ENCODE data around the gene PLCG2.

Gene PLCG2

GRCh38 chr16:81816351-81816750 lies 37.3 kb downstream of the PLCG2 start:
- no peak for DNase-seq (ENCODE audit: low spot score)

GRCh38 chr16:81816793-81817210 lies 37.7 kb downstream of the PLCG2 start:
- DNase-seq (ENCODE audit: low spot score) = no peak

- DNase-seq (ENCODE audit: low spot score) = no peak
Observed at GRCh38 chr16:81817296-81817695, 38.2 kb downstream of the PLCG2 start.

GRCh38 chr16:81817789-81818567 lies 38.9 kb downstream of the PLCG2 start:
- DNase-seq (ENCODE audit: low spot score) = no peak

- DNase-seq (ENCODE audit: low spot score) = no peak
Observed at GRCh38 chr16:81818568-81818896, 39.4 kb downstream of the PLCG2 start.

GRCh38 chr16:81818905-81819304 lies 39.8 kb downstream of the PLCG2 start:
- no peak for DNase-seq (ENCODE audit: low spot score)

- no peak for DNase-seq (ENCODE audit: low spot score)
Observed at GRCh38 chr16:81821436-81822128, 42.5 kb downstream of the PLCG2 start.

- DNase-seq (ENCODE audit: low spot score) = no peak
Observed at GRCh38 chr16:81823111-81823510, 44.0 kb downstream of the PLCG2 start.

- no peak for DNase-seq (ENCODE audit: low spot score)
Observed at GRCh38 chr16:81823734-81824133, 44.6 kb downstream of the PLCG2 start.

- DNase-seq (ENCODE audit: low spot score) = no peak
Observed at GRCh38 chr16:81826523-81826922, 47.4 kb downstream of the PLCG2 start.

GRCh38 chr16:81830845-81831540 lies 51.9 kb downstream of the PLCG2 start:
- no peak for DNase-seq (ENCODE audit: low spot score)

GRCh38 chr16:81831722-81832126 lies 52.6 kb downstream of the PLCG2 start:
- DNase-seq (ENCODE audit: low spot score) = no peak

- no peak for DNase-seq (ENCODE audit: low spot score)
Observed at GRCh38 chr16:81832801-81833547, 53.9 kb downstream of the PLCG2 start.

- DNase-seq (ENCODE audit: low spot score) = no peak
Observed at GRCh38 chr16:81833751-81834150, 54.7 kb downstream of the PLCG2 start.

- no peak for DNase-seq (ENCODE audit: low spot score)
Observed at GRCh38 chr16:81834868-81835267, 55.8 kb downstream of the PLCG2 start.

GRCh38 chr16:81836279-81837054 lies 57.4 kb downstream of the PLCG2 start:
- DNase-seq (ENCODE audit: low spot score) = no peak

GRCh38 chr16:81837312-81837751 lies 58.2 kb downstream of the PLCG2 start:
- DNase-seq (ENCODE audit: low spot score) = no peak

GRCh38 chr16:81838794-81839193 lies 59.7 kb downstream of the PLCG2 start:
- DNase-seq (ENCODE audit: low spot score) = no peak

GRCh38 chr16:81841722-81842121 lies 62.6 kb downstream of the PLCG2 start:
- DNase-seq (ENCODE audit: low spot score) = no peak

GRCh38 chr16:81842564-81843242 lies 63.6 kb downstream of the PLCG2 start:
- no peak for DNase-seq (ENCODE audit: low spot score)

GRCh38 chr16:81843243-81843582 lies 64.1 kb downstream of the PLCG2 start:
- DNase-seq (ENCODE audit: low spot score) = no peak

All from HuH-7.5 (cell line).